CD4-positive, alpha-beta T cell treated with Interleukin-15 for 4 hours (primary cell): ENCODE results near the gene NFKB1.
"Not testable (repeated sequence)": the region's sequence is repeated elsewhere in the genome, so short reads cannot be mapped to it uniquely, and the experiment has no call there.

Experiments
- DNase-seq: peaks from one replicate; pipeline ENCODE4 v3.0.0-alpha.2; 2020; ENCODE audit warnings: low spot score

The NFKB1 gene, protein sequence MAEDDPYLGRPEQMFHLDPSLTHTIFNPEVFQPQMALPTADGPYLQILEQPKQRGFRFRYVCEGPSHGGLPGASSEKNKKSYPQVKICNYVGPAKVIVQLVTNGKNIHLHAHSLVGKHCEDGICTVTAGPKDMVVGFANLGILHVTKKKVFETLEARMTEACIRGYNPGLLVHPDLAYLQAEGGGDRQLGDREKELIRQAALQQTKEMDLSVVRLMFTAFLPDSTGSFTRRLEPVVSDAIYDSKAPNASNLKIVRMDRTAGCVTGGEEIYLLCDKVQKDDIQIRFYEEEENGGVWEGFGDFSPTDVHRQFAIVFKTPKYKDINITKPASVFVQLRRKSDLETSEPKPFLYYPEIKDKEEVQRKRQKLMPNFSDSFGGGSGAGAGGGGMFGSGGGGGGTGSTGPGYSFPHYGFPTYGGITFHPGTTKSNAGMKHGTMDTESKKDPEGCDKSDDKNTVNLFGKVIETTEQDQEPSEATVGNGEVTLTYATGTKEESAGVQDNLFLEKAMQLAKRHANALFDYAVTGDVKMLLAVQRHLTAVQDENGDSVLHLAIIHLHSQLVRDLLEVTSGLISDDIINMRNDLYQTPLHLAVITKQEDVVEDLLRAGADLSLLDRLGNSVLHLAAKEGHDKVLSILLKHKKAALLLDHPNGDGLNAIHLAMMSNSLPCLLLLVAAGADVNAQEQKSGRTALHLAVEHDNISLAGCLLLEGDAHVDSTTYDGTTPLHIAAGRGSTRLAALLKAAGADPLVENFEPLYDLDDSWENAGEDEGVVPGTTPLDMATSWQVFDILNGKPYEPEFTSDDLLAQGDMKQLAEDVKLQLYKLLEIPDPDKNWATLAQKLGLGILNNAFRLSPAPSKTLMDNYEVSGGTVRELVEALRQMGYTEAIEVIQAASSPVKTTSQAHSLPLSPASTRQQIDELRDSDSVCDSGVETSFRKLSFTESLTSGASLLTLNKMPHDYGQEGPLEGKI

DNA sequence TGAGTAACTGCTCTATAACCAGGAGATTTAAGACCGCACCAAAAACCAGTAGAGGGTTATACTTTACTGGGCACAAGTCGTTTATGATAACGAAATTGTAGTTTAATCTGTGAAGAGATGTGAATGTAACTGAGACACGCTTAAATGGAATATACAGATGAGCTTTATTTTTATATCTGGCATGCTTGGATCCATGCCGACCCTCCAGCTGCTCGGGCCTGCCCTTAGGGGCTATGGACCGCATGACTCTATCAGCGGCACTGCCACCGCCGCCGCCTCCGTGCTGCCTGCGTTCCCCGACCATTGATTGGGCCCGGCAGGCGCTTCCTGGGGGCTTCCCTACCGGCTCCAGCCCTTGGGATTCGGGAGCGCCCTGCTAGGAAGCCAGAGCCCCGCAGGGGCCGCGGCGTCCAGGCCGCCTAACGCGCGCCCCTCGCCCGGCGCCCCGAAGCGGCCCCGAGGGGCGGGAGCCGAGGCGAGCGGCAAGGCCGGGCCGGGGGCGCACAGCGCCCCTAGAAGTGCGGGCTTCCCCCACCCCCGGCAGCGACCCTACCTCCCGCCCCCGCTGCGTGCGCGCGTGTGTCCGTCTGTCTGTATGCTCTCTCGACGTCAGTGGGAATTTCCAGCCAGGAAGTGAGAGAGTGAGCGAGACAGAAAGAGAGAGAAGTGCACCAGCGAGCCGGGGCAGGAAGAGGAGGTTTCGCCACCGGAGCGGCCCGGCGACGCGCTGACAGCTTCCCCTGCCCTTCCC, at the start of gene NFKB1:
NFKB1 (plus strand) TSS at position 664 of the 751 bp plus-strand sequence. CDS start 24,160 bp downstream, outside the sequence.
- DNase-seq = peak; percentile 85

DNA sequence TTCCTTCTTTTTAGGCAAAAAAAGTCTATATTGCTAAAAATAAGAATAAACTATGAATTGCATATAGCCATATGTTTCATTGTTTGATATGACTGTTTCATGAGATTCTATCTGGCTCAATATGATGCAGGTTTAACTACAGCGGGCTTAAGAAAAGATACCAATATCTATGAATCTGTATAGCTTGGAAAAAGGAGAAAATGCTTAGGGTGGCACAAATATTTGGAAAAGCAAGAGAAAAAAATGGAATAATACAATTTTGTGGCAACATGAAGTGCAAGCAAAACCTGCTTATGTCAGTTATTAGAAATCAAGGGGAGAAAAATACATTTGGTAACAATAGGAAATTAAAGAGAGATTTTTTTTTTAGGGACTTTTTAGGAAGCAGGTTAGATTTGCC, 48.3 kb upstream of the NFKB1 start:
- DNase-seq = no peak

DNA sequence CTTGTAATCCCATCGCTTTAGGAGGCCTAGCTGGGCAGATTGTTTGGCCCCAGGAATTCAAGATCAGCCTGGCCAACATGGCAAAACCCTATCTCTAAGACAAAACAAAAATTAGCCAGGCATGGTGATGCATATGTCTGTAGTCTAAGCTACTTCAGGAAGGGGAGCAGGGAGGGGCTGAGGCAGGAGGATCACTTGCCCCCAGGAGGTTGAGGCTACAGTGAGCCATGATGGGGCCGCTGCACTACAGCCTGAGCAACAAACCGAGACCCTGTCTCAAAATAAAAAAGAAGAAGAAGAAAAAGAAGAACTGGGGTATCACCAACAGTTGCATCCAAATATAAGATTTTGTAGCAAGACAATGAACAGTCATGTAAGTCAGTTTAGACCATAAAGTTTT, 47.3 kb upstream of the NFKB1 start:
- DNase-seq = no peak

DNA sequence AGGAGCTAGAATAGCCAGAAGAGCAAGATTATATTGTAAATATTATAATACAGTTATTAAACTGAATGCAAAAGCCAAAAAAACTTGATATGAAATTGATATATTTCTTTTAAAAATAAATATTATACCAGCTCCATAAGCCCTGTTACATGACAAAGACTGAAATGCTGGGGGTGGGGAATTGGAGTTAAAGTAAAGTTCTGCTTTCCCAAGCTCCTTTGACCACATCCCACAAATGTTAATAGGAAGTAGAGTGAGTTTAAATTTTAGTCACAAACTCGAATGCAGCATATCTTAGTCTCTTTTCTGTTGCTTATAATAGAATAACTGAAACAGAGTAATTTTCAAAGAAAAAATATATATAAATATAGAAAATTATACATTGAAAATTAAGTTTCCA, 46.9 kb upstream of the NFKB1 start:
- no peak for DNase-seq

DNA sequence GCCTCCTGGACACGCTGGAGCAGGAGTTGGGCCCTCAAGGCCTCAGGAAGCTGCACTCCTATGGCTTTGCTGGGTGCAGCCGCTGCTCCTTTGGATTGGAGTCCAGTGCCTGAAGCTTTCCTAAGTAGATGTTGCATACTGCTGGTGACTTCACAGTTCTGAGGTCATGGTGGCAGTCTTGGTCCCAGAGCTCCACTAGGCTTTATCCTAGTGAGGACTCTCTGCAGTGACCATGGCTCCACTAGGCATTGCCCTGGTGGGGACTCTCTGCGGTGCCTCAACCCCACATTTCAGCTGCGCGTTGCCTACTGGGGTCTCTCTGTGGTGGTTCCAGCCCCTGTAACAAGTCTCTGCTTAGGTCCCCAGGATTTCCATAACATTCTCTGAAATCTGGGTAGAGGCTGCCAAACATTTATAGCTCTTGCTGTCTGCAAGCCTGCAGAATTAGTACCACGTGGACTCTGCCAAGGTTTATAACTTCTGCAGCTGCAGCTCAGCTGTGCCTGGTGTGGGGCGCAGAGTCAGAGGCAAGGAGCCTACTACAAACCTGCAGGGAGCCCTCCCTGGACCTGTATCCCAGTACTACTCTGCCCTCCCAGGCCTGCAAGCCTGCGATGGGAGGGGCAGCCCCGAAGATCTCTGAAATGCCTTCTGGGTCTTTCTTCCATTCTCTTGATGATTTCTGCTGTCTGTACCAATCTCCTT, 46.0 kb upstream of the NFKB1 start:
- no peak for DNase-seq

DNA sequence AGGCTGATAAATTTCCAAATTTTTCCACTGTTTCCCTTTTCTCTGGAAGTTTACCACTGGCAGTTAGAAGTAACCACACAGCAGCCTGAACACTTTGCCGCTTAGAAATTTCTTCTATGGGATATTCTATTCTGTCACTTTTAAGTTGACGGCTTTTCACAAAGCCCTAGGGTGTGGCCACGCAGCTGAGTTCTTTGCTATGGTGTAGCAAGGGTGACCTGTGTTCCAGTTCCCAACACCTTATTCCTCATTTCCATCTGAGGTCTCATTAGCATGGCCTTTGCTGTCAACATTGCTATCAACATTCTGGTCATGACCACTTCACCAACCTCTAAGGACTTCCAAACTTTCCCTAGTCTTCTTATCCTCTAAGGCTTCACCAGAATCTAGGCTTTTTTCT, 45.4 kb upstream of the NFKB1 start:
- no peak for DNase-seq

DNA sequence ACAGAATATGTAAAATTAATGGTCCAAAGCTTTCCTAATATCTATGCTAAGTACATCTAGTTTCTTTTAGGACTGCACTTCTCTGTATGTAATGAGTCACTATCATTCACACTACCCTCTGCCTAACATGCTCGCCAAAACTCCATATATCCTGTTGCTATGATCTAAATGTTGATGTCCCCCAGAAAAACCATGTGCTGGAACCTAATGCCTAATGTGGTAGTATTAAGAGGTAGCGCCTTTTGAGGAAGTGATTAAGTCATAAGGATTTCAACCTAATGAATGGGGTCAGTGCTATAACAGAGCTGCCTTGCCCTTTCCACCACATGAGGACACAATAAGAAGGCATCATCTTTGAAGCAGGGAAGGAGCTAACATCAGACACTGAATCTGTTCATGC, 34.9 kb upstream of the NFKB1 start:
- no peak for DNase-seq

DNA sequence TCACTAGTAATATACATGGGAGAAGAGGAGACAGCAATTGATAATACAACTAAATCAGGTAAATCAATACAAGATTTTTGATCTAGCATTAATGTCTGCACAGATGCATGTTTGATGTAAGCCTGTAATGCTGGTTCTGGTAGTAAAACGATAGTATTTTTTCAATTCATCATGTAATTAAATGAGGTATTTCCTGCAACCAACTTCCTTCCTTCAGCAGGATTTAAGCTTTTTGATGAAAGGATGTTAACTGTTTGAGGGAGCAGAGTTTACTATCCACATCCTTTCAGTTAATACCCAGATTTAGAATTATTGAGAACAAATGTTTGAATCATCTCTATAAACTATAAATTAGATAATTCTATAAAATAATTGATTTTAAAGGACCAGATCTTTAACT, 31.4 kb upstream of the NFKB1 start:
- DNase-seq = no peak

DNA sequence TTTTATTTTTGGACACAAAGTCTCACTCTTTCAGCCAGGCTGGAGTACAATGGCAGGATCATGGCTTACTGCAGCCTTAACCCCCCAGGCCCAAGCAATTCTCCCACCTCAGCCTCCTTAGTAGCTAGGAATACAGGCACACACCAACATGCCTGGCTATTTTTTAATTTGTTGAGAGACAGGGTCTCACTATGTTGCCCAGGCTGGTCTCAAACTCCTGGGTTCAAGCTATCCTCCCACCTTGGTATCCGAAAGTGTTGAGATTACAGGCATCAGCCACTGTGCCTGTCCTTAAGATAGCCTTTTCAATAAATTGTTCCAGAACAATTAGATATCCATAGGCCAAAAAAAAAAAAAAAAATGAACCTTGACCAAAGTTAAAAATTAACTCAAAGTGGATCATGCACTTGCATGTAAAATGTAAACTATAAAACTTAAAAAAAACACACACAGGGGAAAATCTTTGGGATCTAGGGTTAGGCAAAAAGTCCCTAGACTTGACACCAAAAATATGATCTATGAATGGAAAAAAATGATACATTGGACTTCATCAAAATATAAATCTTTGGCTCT, 28.6 kb upstream of the NFKB1 start:
- DNase-seq = no peak

DNA sequence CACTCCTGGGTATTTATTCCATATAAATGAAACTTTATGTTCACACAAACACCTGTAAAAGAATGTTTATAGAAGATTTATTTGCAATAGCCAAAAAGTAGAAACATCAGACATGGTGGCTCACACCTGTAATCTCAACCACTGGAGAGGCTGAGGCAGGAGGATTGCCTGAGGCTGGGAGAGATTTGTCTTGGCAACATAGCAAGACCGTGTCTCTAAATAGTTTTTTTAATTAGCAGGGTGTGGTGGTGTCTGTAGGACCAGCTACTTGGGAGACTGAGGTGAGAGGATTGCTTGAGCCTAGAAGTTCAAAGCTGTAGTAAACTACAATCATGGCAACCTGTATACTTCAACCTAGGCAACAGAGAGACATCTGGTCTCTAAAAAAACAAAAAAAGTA, 27.7 kb upstream of the NFKB1 start:
- no peak for DNase-seq

DNA sequence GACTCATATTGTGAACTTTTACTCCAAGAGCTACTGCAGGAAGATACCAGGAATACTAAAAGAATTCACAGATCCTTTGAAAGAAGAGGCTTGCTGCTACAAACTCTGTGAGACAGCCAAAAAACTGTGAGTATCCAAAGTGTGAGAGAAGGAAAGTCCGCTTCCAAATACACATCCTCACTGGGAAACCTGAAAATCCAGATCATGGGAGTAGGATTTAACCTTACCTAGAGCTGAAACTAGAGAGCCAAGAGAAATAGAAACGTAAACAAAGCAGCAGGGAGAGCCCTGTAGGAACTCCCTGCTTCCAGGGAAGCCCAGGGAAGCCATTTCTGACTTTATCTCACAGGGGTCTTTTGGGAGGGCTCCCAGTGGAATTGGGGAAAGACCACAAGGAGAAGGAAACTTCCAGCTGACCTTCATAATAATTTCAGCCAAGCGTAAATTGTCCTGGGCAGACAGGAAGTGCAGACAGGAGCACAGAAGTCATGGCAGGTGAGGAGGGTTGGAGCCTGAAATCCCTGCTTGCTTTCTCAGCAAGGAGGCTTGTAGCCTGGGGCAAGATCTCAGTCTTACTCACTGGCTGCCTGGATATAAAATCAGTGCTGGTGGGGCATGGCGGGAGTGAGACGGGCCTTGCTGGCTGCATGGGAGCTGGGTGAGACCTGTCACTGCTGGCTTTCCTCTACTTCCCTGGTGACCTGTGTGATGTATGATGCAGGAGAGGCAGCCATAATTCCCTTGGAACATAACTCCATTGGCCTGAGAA, 26.2 kb upstream of the NFKB1 start:
- DNase-seq = no peak

DNA sequence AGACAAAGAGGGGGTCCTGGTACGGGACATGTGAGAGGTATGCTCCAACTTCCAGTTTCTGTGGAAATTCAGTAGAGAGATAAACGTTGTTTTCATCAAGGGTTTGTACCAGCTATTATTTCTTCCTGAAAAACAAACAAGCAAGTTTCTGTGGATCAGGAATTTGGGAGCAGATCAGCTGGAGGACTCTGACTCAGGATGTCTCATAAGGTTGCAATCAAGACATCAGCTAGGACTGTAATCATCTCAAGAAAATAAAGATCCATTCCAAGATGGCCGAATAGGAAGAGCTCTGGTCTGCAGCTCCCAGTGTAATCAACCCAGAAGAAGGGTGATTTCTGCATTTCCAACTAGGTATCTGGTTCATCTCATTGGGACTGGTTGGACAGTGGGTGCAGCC, 23.5 kb upstream of the NFKB1 start:
- DNase-seq = no peak

DNA sequence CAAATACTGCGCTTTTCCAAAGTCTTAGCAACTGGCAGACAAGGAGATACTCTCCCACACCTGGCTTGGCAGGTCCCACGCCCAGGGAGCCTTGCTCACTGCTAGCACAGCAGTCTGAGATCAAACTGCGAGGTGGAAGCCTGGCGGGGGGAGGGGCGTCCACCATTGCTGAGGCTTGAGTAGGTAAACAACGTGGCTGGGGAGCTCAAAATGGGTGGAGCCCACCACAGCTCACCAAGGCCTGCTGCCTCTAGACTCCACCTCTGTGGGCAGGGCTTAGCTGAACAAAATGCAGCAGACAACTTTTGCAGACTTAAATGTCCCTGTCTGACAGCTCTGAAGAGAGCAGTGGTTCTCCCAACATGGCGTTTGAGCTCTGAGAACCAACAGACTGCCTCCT, 23.0 kb upstream of the NFKB1 start:
- no peak for DNase-seq

DNA sequence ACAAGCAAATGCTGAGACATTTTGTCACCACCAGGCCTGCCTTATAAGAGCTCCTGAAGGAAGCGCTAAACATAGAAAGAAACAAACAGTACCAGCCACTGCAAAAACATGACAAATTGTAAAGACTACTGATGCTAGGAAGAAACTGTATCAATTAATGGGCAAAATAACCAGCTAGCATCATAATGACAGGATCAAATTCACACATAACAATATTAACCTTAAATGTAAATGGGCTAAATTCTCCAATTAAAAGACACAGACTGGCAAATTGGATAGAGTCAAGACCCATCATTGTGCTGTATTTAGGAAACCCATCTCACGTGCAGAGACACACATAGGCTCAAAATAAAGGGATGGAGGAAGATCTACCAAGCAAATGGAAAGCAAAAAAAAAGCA, 21.3 kb upstream of the NFKB1 start:
- DNase-seq = not testable (repeated sequence)

DNA sequence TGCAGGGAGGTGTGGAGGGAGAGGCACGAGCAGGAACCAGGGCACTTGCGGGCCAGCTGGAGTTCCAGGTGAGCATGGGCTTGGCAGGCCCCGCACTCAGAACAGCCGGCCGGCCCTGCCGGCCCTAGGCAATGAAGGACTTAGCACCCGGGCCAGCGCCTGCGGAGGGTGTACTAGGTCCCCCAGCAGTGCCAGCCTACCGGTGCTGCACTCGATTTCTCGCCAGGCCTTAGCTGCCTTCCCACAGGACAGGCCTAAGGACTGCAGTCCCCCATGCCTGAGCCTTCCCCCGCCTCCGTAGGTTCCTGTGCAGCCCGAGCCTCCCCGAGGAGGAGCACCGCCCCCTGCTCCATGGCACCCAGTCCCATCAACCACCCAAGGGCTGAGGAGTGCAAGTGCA, 18.0 kb upstream of the NFKB1 start:
- DNase-seq = no peak

DNA sequence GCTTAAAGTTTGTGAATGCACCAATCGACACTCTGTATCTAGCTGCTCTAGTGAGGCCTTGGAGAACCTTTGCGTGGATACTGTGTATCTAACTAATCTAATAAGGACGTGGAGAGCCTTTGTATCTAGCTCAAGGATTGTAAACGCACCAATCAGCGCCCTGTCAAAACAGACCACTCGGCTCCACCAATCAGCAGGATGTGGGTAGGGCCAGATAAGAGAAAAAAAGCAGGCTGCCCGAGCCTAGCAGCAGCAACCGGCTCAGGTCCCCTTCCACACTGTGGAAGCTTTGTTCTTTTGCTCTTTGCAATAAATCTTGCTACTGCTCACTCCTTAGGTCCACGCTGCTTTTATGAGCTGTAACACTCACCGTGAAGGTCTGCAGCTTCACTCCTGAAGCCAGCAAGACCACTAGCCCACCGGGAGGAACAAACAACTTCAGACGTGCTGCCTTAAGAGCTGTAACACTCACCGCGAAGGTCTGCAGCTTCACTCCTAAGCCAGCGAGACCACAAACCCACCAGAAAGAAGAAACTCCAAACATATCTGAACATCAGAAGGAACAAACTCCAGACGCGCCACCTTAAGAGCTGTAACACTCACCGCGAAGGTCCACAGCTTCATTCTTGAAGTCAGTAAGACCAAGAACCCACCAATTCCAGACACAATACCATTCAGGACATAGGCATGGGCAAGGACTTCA, 17.0 kb upstream of the NFKB1 start:
- DNase-seq = not testable (repeated sequence)

DNA sequence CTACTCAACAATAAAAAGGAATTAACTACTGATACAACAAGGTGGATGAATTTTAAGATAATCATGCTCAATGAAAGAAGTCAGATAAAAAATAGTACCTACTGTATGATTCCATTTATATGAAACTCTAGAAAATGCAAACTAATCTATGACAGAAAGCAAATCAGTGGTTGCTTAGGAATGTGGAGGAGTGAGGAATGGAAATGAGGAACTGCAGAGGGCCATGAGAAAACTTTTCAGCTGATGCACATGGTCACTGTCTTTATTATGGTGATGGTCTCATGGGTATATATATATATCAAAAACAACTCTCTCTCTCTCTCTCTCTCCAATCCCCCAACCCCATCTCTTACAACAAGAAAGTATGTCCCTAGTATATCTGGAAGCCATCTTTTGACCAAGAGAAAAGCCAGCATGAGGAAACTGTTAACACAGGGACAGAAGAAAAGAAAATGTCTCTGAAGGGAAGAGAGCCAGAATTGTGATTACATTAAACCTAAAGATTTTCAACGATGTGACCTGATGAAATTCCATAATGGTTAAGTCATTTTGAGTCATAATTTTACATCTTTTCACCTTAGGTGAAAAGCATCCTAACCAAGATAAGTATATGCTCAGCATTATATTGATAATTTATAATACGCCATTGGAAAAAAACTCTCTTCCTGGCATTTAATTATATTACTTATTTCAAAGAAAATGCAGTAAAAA, 8.5 kb upstream of the NFKB1 start:
- DNase-seq = no peak

DNA sequence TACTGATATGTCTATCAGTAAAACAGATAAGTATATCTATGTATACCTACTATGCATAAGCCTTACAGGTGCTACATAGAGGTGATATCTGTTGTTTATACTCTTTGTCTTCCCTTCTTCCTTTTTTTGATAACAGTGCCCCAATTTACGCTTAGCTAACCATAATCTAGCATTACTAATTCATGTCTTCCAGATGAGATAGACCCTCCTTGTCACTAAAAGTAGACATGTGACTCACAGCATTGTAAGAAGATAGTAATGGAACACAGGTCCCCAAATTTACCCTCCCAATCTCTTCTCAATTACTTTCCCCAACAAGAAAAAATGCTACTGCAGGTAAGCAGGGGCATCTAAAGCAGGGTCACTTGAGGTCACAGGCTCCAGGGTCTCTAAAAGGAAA, 7.9 kb upstream of the NFKB1 start:
- no peak for DNase-seq

DNA sequence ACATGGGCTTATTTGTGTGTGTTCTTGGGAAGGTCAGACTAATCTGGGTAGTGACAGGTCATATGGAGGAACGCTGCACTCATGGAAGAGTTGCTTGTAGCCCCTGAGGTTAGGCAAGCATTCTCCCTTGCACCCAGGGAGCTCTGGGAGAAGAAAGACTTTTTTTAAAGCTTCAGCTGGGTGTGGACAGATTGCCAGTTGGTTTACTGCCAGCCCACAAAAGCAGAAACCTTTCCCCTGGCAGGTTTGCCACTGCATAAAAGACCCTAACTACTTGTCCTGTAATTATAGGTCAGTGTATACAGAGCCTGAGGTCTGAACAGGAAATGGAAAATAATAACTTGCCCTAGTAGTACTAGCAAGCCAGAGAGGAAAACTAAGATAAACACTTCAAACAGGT, 7.4 kb upstream of the NFKB1 start:
- no peak for DNase-seq
